B cell (primary cell): ENCODE data around the gene ETFB.

Source experiments
- CTCF ChIP-seq: fragments of 200-600 bp; IDR thresholded peaks from one replicate; pipeline ENCODE4 v1.8.0; 2022; ENCODE audit warnings: antibody characterized with exemption, mild to moderate bottlenecking
- EZH2 ChIP-seq: IDR thresholded peaks from 2 replicates; pipeline ENCODE4 v1.6.1; 2012; ENCODE audit warnings: borderline replicate concordance, low read depth, mild to moderate bottlenecking, moderate library complexity, low read length; ENCODE audit not compliant: insufficient read depth, poor library complexity, severe bottlenecking

- no peak for TF ChIP-seq CTCF
- no peak for TF ChIP-seq EZH2
Observed at GRCh38 chr19:51389143-51389542, 23.0 kb upstream of the ETFB start.
